GM18505 (cell line): ENCODE data around the gene PPP1R14B.

ENCODE experiments used
- ATAC-seq: cut with Tn5 transposase; IDR thresholded peaks from one replicate; pipeline ENCODE4 v1.9.1; 2021; ENCODE audit not compliant: unreplicated experiment
- POLR2A ChIP-seq: IDR thresholded peaks from 4 replicates; pipeline ENCODE4 v1.6.1; 2011; ENCODE audit warnings: borderline replicate concordance; ENCODE audit not compliant: insufficient read depth, insufficient read length; ENCODE audit errors: extremely low read depth

The PPP1R14B gene

GRCh38 chr11:64261556-64262080 is 14.9 kb upstream of the PPP1R14B start:
- no peak for ATAC-seq
- no peak for TF ChIP-seq POLR2A

- TF ChIP-seq POLR2A = no peak
- ATAC-seq = no peak
Measured at GRCh38 chr11:64260147-64260708, 13.5 kb upstream of the PPP1R14B start.

- no peak for TF ChIP-seq POLR2A
- no peak for ATAC-seq
Measured at GRCh38 chr11:64259533-64260067, 12.9 kb upstream of the PPP1R14B start.

GRCh38 chr11:64258946-64259532 is 12.3 kb upstream of the PPP1R14B start:
- no peak for ATAC-seq
- TF ChIP-seq POLR2A = no peak

GRCh38 chr11:64258356-64258755 is 11.6 kb upstream of the PPP1R14B start:
- TF ChIP-seq POLR2A = no peak
- ATAC-seq = no peak

- TF ChIP-seq POLR2A = no peak
- ATAC-seq = no peak
Measured at GRCh38 chr11:64256300-64256699, 9.6 kb upstream of the PPP1R14B start.

GRCh38 chr11:64255135-64256128 is 8.7 kb upstream of the PPP1R14B start:
- no peak for ATAC-seq
- TF ChIP-seq POLR2A = no peak

GRCh38 chr11:64254326-64254725 is 7.6 kb upstream of the PPP1R14B start:
- ATAC-seq = no peak

GRCh38 chr11:64253481-64253880 is 6.7 kb upstream of the PPP1R14B start:
- no peak for ATAC-seq
- TF ChIP-seq POLR2A = no peak

More at GRCh38 chr11:64254326-64254725, 7.6 kb upstream of the PPP1R14B start:
- TF ChIP-seq POLR2A = no peak

- TF ChIP-seq POLR2A = no peak
- ATAC-seq = no peak
Measured at GRCh38 chr11:64253043-64253442, 6.3 kb upstream of the PPP1R14B start.

- no peak for ATAC-seq
- TF ChIP-seq POLR2A = no peak
Measured at GRCh38 chr11:64252003-64252872, 5.5 kb upstream of the PPP1R14B start.

- no peak for TF ChIP-seq POLR2A
- ATAC-seq = peak; percentile 11
Measured at GRCh38 chr11:64251753-64252002, 4.9 kb upstream of the PPP1R14B start.
